PFSK-1 (cell line): ENCODE data around the gene ANKRD60.

Source experiments
- FOXP2 ChIP-seq: optimal IDR thresholded peaks from 2 replicates; pipeline ENCODE3; 2011; ENCODE audit warnings: borderline replicate concordance, control low read depth, inconsistent platforms; ENCODE audit not compliant: insufficient read depth; ENCODE audit errors: extremely low read length, extremely low read depth
- POLR2AphosphoS5 ChIP-seq: IDR thresholded peaks from 2 replicates; pipeline ENCODE4 v1.6.1; 2012; ENCODE audit warnings: low read depth, mild to moderate bottlenecking, control low read depth, low read length, moderate library complexity
- SIN3A ChIP-seq: IDR thresholded peaks from 2 replicates; pipeline ENCODE4 v1.6.1; 2012; ENCODE audit warnings: mild to moderate bottlenecking, low read length, moderate library complexity, borderline replicate concordance; ENCODE audit not compliant: insufficient read depth
- TAF1 ChIP-seq: IDR thresholded peaks from 2 replicates; pipeline ENCODE4 v1.6.1; 2012; ENCODE audit warnings: low read length, control low read depth, borderline replicate concordance; ENCODE audit not compliant: insufficient read depth
- TF ChIP-seq, protein P1 (sequence below), 2 experiments: IDR thresholded peaks; 2 replicates each; pipeline versions ENCODE4 v1.6.1 to v1.8.0; 2011 to 2012; ENCODE audit warnings: low read depth in 2 of 2, low read length in 2 of 2, control low read depth in 1 of 2, inconsistent platforms in 1 of 2, mild to moderate bottlenecking in 1 of 2, moderate library complexity in 1 of 2; ENCODE audit not compliant: insufficient read depth in 1 of 2

ANKRD60 gene

DNA sequence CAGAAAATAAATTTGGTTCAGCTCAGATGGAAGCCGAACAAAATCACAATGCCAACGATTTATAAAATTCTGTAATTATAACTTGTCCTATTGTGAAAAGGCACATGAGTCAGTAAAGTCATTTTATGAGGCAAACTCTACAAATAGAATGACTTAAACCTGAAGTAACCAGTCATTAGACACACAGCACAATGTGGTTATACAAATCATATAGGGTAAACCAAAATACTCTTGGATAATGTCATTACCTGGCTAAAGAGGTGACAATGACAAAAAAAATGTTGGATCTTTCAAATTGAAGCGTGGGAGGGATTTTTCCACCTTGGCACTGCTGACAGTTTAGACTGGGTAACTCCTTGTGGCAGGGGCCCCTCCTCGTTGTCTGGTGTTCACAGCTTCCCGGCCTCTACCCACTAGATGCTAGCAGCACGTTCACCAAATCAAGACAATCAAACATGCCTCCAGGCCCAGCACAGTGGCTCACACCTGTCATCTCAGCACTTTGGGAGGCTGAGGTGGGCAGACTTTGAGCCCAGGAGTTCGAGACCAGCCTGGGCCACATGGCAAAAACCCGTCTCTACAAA lies 5.0 kb downstream of the ANKRD60 start:
- TF ChIP-seq TAF1 (no peak), FOXP2 (no peak), SIN3A (no peak), POLR2AphosphoS5 (no peak)
- TF ChIP-seq, protein P1, sequence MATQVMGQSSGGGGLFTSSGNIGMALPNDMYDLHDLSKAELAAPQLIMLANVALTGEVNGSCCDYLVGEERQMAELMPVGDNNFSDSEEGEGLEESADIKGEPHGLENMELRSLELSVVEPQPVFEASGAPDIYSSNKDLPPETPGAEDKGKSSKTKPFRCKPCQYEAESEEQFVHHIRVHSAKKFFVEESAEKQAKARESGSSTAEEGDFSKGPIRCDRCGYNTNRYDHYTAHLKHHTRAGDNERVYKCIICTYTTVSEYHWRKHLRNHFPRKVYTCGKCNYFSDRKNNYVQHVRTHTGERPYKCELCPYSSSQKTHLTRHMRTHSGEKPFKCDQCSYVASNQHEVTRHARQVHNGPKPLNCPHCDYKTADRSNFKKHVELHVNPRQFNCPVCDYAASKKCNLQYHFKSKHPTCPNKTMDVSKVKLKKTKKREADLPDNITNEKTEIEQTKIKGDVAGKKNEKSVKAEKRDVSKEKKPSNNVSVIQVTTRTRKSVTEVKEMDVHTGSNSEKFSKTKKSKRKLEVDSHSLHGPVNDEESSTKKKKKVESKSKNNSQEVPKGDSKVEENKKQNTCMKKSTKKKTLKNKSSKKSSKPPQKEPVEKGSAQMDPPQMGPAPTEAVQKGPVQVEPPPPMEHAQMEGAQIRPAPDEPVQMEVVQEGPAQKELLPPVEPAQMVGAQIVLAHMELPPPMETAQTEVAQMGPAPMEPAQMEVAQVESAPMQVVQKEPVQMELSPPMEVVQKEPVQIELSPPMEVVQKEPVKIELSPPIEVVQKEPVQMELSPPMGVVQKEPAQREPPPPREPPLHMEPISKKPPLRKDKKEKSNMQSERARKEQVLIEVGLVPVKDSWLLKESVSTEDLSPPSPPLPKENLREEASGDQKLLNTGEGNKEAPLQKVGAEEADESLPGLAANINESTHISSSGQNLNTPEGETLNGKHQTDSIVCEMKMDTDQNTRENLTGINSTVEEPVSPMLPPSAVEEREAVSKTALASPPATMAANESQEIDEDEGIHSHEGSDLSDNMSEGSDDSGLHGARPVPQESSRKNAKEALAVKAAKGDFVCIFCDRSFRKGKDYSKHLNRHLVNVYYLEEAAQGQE (IDR thresholded peaks at IDR 0.05; ENCODE audit: insufficient read depth in 1 of 2, low read depth in 2 of 2, low read length in 2 of 2) = no peak

DNA sequence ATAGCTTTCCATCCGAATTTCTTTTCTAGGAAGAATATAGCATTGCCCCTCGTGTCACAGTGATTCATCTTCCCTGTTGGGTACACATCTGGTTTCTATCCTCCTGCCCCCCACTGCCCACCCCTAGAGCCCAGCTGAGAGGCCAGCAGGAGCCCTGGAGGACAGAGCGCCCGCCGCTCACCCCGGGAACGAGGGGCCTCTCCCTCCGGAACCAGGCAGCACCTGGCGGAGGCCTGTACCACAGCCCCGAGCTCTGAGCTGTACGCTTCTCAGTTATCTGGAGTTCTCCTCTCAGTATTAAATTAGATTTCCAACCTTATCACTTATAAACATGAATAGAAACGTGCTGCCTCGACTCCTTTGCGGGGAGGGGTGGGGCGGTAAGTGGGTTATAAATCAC lies 6.0 kb downstream of the ANKRD60 start:
- no peak for TF ChIP-seq TAF1

DNA sequence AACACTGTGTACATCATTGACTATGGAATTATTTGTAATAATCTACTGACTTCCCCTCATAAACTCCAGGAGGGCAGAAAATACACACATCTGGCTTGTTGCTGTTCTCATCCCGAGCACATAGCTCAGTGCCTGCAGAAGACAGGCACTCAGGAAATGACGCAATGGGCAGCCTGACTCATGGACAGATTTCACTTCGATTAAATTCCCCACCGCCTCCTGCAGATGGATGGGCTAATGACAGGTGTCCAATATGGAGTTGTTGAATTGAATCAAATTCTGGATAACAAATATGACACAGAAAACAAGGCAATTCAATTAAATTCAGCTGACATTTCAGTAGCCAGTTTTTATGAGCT lies 9.1 kb downstream of the ANKRD60 start:
- TF ChIP-seq, protein P1 (IDR thresholded peaks at IDR 0.05; ENCODE audit: insufficient read depth in 1 of 2, low read depth in 2 of 2, low read length in 2 of 2) = no peak; a peak in 1 of 4 replicates
- TF ChIP-seq TAF1 = no peak
- TF ChIP-seq FOXP2 = peak; percentile 70
- peak; percentile 30; the same call in 1 of the 2 replicates for TF ChIP-seq POLR2AphosphoS5
- TF ChIP-seq SIN3A = no peak

DNA sequence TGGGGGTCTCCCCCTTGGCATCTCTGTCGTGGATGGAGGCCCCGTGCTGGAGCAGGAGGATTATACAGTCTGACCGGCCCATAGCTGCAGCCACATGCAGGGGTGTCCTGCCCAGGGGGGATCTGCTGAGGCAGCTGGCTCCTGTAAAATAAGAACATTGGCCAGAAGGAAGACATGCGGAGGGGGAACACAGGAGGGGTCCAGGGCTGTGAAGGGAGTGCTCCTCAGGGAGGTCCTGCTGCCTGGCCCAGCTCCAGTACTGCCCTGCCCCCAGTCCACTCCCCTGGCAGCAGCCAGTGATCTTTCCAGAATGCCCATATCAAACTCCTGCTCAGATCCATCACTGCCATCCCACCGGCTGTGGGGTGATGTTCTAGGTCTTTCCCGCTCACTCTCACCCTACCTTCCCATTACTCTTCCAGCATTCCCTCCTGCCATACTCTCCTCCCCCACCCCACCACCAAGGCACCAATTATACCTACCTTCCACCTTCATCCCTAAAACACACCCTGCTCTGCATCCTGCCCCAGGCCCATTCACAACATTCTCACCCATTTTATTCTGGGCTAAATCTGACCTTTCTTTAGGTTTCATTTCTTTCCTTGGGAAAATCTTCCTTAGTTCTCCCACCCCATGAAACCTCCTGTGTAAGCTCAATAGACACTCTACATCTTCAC lies 9.7 kb downstream of the ANKRD60 start:
- TF ChIP-seq FOXP2 (no peak), TAF1 (no peak), SIN3A (no peak), POLR2AphosphoS5 (no peak)
- TF ChIP-seq, protein P1 (IDR thresholded peaks at IDR 0.05; ENCODE audit: insufficient read depth in 1 of 2, low read depth in 2 of 2, low read length in 2 of 2) = no peak

DNA sequence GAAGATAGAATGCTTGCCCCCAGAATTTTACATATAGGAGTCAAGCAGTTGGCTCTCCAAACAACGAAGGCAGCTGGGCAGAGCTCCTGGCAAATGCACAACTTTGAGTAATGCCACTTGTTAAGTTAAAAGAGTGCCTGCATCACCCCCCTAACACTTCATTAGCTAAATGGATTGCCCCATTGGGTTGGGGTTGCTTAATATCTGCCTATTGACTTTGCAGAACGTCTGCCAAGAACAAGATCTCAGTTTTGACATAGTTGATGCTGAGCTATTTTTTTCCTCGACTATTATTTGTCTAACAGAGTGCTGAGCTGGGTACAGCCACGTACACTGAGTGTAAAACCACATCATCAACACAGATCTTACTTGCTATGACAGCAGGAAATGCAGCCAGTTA lies 12.1 kb downstream of the ANKRD60 start:
- TF ChIP-seq POLR2AphosphoS5 = no peak
- TF ChIP-seq SIN3A = no peak
- TF ChIP-seq TAF1 = no peak
- TF ChIP-seq FOXP2 = no peak

DNA sequence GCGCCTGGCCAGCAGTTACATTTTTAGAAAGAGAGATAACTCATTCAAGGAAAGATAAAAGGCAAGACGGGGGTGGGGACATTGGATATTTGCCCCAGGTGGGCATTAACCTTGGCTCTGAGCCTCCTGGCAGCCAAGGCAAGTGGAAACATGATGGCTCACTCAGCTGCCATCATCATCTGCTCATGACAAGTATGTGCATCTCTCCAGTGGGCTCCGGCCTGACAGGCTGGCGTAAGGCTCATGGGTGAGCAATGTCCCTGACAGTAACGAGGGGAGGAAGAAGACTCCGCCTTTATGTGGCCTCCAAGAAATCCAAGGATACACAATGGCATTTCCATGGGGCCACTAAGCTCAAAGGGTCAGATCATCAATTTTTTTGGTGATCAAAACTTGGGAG lies 13.3 kb downstream of the ANKRD60 start:
- TF ChIP-seq POLR2AphosphoS5 = no peak
- TF ChIP-seq FOXP2 = no peak
- no peak for TF ChIP-seq TAF1
- no peak for TF ChIP-seq SIN3A
- TF ChIP-seq, protein P1 (IDR thresholded peaks at IDR 0.05; ENCODE audit: insufficient read depth in 1 of 2, low read depth in 2 of 2, low read length in 2 of 2) = no peak
